Measurements from ENCODE around the gene ZNF280B. TPM values are rescaled to one million over a fixed set of nuclear protein-coding genes. Genes with fewer than 3 reads are reported as not detected.
A peak's percentile ranks its signal among the peaks of the same experiment; 100 is the strongest.

Gene ZNF280B
- total and polyA plus RNA-seq, 9 of the 15 experiments (the other 6 are each of a cell fraction or from before 2014, with no cell fraction given) = 7.7 to 29.9 (median 20.0) TPM

DNA sequence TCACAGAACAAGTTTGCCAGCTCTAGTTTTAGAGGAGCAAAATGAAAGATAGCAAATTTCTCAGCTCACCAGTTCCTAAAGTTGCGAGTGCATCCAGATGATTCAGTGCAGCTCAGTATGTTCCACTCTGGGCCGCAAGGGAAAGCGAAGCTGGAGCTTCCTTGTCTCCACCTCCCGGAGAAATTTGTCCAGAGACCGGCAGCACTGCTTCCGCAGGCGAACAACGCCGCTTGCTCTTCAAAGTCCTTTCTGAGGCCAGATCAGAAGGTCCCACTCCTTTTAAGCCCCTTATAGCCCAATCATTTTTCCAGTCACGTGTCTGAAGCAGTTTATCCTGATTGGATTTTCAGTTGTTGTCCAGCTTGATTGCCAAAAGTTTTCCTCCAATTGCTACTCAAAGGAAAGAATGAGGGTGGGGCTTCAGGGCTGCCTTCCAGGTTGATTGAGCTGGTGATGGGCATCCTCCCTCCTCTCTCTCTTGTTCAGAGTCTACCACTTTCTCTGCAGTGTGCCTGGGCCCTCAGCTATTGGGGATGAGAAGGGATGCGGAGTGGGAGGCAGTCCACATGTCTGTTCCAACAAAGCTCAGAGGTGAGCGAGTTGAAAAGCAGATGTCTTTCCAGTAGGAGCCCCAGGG, 11.6 kb upstream of the ZNF280B start, which contains the start of gene ZNF280A (continued):
- TF ChIP-seq, protein P1, sequence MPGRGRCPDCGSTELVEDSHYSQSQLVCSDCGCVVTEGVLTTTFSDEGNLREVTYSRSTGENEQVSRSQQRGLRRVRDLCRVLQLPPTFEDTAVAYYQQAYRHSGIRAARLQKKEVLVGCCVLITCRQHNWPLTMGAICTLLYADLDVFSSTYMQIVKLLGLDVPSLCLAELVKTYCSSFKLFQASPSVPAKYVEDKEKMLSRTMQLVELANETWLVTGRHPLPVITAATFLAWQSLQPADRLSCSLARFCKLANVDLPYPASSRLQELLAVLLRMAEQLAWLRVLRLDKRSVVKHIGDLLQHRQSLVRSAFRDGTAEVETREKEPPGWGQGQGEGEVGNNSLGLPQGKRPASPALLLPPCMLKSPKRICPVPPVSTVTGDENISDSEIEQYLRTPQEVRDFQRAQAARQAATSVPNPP (IDR thresholded peaks at IDR 0.05; ENCODE audit: borderline replicate concordance, insufficient read depth, insufficient read length) = no peak
- TF ChIP-seq KAT7 (CRISPR knock-in tag; IDR thresholded peaks at IDR 0.05; ENCODE audit: borderline replicate concordance) = peak; percentile 81; the same call in 1 of the 2 replicates
- peak; percentile 68; the same call in 1 of the 2 replicates for TF ChIP-seq FOXK1 (CRISPR knock-in tag; IDR thresholded peaks at IDR 0.05; ENCODE audit: borderline replicate concordance)
- TF ChIP-seq, protein P2, sequence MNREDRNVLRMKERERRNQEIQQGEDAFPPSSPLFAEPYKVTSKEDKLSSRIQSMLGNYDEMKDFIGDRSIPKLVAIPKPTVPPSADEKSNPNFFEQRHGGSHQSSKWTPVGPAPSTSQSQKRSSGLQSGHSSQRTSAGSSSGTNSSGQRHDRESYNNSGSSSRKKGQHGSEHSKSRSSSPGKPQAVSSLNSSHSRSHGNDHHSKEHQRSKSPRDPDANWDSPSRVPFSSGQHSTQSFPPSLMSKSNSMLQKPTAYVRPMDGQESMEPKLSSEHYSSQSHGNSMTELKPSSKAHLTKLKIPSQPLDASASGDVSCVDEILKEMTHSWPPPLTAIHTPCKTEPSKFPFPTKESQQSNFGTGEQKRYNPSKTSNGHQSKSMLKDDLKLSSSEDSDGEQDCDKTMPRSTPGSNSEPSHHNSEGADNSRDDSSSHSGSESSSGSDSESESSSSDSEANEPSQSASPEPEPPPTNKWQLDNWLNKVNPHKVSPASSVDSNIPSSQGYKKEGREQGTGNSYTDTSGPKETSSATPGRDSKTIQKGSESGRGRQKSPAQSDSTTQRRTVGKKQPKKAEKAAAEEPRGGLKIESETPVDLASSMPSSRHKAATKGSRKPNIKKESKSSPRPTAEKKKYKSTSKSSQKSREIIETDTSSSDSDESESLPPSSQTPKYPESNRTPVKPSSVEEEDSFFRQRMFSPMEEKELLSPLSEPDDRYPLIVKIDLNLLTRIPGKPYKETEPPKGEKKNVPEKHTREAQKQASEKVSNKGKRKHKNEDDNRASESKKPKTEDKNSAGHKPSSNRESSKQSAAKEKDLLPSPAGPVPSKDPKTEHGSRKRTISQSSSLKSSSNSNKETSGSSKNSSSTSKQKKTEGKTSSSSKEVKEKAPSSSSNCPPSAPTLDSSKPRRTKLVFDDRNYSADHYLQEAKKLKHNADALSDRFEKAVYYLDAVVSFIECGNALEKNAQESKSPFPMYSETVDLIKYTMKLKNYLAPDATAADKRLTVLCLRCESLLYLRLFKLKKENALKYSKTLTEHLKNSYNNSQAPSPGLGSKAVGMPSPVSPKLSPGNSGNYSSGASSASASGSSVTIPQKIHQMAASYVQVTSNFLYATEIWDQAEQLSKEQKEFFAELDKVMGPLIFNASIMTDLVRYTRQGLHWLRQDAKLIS (CRISPR knock-in tag; IDR thresholded peaks at IDR 0.05) = peak; percentile 90
- TF ChIP-seq, protein P3, sequence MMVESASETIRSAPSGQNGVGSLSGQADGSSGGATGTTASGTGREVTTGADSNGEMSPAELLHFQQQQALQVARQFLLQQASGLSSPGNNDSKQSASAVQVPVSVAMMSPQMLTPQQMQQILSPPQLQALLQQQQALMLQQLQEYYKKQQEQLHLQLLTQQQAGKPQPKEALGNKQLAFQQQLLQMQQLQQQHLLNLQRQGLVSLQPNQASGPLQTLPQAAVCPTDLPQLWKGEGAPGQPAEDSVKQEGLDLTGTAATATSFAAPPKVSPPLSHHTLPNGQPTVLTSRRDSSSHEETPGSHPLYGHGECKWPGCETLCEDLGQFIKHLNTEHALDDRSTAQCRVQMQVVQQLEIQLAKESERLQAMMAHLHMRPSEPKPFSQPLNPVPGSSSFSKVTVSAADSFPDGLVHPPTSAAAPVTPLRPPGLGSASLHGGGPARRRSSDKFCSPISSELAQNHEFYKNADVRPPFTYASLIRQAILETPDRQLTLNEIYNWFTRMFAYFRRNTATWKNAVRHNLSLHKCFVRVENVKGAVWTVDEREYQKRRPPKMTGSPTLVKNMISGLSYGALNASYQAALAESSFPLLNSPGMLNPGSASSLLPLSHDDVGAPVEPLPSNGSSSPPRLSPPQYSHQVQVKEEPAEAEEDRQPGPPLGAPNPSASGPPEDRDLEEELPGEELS (CRISPR knock-in tag; IDR thresholded peaks at IDR 0.05; ENCODE audit: borderline replicate concordance) = peak; percentile 81; the same call in 1 of the 2 replicates
- TF ChIP-seq, protein P4, sequence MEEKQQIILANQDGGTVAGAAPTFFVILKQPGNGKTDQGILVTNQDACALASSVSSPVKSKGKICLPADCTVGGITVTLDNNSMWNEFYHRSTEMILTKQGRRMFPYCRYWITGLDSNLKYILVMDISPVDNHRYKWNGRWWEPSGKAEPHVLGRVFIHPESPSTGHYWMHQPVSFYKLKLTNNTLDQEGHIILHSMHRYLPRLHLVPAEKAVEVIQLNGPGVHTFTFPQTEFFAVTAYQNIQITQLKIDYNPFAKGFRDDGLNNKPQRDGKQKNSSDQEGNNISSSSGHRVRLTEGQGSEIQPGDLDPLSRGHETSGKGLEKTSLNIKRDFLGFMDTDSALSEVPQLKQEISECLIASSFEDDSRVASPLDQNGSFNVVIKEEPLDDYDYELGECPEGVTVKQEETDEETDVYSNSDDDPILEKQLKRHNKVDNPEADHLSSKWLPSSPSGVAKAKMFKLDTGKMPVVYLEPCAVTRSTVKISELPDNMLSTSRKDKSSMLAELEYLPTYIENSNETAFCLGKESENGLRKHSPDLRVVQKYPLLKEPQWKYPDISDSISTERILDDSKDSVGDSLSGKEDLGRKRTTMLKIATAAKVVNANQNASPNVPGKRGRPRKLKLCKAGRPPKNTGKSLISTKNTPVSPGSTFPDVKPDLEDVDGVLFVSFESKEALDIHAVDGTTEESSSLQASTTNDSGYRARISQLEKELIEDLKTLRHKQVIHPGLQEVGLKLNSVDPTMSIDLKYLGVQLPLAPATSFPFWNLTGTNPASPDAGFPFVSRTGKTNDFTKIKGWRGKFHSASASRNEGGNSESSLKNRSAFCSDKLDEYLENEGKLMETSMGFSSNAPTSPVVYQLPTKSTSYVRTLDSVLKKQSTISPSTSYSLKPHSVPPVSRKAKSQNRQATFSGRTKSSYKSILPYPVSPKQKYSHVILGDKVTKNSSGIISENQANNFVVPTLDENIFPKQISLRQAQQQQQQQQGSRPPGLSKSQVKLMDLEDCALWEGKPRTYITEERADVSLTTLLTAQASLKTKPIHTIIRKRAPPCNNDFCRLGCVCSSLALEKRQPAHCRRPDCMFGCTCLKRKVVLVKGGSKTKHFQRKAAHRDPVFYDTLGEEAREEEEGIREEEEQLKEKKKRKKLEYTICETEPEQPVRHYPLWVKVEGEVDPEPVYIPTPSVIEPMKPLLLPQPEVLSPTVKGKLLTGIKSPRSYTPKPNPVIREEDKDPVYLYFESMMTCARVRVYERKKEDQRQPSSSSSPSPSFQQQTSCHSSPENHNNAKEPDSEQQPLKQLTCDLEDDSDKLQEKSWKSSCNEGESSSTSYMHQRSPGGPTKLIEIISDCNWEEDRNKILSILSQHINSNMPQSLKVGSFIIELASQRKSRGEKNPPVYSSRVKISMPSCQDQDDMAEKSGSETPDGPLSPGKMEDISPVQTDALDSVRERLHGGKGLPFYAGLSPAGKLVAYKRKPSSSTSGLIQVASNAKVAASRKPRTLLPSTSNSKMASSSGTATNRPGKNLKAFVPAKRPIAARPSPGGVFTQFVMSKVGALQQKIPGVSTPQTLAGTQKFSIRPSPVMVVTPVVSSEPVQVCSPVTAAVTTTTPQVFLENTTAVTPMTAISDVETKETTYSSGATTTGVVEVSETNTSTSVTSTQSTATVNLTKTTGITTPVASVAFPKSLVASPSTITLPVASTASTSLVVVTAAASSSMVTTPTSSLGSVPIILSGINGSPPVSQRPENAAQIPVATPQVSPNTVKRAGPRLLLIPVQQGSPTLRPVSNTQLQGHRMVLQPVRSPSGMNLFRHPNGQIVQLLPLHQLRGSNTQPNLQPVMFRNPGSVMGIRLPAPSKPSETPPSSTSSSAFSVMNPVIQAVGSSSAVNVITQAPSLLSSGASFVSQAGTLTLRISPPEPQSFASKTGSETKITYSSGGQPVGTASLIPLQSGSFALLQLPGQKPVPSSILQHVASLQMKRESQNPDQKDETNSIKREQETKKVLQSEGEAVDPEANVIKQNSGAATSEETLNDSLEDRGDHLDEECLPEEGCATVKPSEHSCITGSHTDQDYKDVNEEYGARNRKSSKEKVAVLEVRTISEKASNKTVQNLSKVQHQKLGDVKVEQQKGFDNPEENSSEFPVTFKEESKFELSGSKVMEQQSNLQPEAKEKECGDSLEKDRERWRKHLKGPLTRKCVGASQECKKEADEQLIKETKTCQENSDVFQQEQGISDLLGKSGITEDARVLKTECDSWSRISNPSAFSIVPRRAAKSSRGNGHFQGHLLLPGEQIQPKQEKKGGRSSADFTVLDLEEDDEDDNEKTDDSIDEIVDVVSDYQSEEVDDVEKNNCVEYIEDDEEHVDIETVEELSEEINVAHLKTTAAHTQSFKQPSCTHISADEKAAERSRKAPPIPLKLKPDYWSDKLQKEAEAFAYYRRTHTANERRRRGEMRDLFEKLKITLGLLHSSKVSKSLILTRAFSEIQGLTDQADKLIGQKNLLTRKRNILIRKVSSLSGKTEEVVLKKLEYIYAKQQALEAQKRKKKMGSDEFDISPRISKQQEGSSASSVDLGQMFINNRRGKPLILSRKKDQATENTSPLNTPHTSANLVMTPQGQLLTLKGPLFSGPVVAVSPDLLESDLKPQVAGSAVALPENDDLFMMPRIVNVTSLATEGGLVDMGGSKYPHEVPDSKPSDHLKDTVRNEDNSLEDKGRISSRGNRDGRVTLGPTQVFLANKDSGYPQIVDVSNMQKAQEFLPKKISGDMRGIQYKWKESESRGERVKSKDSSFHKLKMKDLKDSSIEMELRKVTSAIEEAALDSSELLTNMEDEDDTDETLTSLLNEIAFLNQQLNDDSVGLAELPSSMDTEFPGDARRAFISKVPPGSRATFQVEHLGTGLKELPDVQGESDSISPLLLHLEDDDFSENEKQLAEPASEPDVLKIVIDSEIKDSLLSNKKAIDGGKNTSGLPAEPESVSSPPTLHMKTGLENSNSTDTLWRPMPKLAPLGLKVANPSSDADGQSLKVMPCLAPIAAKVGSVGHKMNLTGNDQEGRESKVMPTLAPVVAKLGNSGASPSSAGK (IDR thresholded peaks at IDR 0.05) = no peak

Measured in K562 (cell line).